RWPE1 (cell line): ENCODE results near the gene TOMM22.

Source experiments
- CTCF ChIA-PET: fragments of 350-600 bp; sonication (Branson Sonifier 250); formaldehyde crosslinking; extraction: SDS; loops from one replicate; lab custom pipeline; 2021; lab: Yijun Ruan, JAX
- POLR2A ChIA-PET: fragments of 400-600 bp; formaldehyde crosslinking; extraction: SDS; loops from one replicate; lab custom pipeline; 2020; ENCODE audit warnings: antibody characterized with exemption; ENCODE audit not compliant: low non-redundant PET; lab: Yijun Ruan, JAX
- DNase-seq: peaks from one replicate; pipeline ENCODE4 v3.0.0; 2012; ENCODE audit warnings: low spot score
- H3K27ac ChIP-seq: fragments of 450-650 bp; 2 replicates; pipeline ENCODE4 v1.5.1; 2017
- TF ChIP-seq, protein P1 (sequence below): fragments of 450-650 bp; conservative IDR thresholded peaks from 2 replicates; pipeline ENCODE4 v1.5.1; 2017; ENCODE audit warnings: low read depth, mild to moderate bottlenecking

Gene TOMM22

DNA sequence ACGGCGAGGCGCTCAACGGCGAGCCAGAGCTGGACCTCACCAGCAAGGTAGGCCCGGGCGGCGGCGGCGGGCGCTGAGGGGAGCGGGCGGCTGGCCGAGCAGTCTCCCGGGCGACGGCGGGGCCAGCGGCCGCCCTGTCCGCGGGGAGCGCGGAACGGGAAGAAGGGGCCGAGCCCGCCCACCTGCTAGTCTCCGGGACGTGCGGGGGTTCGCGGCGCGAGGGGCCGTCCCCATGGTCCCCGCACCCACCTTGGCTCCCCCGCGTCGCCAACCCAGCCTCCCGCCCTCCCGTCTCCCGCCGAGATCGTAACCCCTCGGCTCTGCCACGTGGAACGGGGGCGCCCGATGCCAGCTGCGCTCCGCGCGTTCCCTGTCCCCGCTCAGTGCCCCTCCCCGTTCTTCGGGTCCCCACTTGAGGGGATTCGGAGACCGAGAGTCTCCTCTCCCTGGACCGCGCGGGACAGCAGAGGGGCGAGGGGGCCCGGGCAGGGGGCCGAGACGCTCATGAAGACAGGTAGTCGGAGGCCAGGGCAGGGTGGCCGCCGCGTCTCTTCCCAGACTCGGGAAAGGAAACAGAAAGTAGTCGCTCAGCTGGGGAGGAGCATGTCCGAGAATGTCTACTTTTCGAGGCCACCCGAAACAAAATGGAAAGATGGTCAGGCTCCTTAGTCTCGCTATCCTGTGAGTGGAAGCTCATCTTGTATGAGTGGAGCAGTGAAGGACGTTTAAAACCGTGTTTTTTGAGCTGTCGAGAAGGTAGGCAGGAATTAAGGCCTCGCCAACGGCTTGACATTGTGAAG lies 24.5 kb downstream of the TOMM22 start:
- TF ChIP-seq, protein P1, sequence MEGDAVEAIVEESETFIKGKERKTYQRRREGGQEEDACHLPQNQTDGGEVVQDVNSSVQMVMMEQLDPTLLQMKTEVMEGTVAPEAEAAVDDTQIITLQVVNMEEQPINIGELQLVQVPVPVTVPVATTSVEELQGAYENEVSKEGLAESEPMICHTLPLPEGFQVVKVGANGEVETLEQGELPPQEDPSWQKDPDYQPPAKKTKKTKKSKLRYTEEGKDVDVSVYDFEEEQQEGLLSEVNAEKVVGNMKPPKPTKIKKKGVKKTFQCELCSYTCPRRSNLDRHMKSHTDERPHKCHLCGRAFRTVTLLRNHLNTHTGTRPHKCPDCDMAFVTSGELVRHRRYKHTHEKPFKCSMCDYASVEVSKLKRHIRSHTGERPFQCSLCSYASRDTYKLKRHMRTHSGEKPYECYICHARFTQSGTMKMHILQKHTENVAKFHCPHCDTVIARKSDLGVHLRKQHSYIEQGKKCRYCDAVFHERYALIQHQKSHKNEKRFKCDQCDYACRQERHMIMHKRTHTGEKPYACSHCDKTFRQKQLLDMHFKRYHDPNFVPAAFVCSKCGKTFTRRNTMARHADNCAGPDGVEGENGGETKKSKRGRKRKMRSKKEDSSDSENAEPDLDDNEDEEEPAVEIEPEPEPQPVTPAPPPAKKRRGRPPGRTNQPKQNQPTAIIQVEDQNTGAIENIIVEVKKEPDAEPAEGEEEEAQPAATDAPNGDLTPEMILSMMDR: no peak
- no peak for DNase-seq
- CTCF ChIA-PET: interaction anchor here (0.8 kb wide), 1 partner anchor 654 kb away, joined by 3 read pairs; no protein-coding TSS in a partner anchor
- peak overlapping the region; percentile 88 for H3K27ac ChIP-seq
- POLR2A ChIA-PET: interaction anchor here (0.6 kb wide), 2 partner anchors 52 to 335 kb away, joined by 3 to 8 read pairs; no protein-coding TSS in a partner anchor

DNA sequence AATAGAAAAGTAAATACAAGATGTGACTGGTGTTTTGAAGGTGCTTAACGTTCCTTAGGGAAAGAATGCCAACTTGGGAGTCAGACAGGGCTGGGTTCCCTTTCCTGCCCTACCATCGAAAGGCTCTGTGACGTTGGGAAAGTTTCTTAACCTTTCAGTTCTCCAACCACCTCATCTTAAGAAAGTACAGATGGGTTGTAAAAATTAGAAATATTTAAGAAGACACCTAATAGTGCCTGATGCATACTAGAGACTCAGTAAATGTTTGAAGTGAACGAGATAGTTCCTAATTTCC lies 25.1 kb downstream of the TOMM22 start:
- ChIA-PET POLR2A (no interaction called here), CTCF (no interaction called here)
- TF ChIP-seq, protein P1: no peak
- no peak for DNase-seq
- H3K27ac ChIP-seq: peak overlapping the region; percentile 88

DNA sequence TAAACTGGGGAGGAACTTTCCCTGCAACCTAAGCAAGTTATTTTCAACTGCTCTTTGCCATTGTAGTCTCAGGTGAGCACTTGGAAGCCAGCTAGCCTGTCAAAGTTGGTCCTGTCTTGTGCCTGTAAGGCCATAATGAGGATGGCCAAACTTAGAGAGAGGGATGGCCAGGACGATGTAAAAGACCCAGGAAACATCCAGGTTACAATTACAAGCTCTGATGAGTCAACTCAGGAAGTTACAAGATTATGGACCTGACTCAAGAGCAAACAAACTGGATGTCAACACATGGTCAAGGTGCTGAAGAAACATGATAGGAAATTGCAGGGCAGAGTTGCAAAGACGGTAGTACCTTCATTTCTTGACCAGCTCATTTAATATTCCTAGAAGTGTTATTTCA lies 25.6 kb downstream of the TOMM22 start:
- TF ChIP-seq, protein P1: no peak
- ChIA-PET POLR2A (no interaction called here), CTCF (interaction anchor here (0.6 kb wide), 1 partner anchor 10 kb away, joined by 5 read pairs; no protein-coding TSS in a partner anchor)
- DNase-seq: peak; percentile 73
- H3K27ac ChIP-seq: no peak overlapping the region

DNA sequence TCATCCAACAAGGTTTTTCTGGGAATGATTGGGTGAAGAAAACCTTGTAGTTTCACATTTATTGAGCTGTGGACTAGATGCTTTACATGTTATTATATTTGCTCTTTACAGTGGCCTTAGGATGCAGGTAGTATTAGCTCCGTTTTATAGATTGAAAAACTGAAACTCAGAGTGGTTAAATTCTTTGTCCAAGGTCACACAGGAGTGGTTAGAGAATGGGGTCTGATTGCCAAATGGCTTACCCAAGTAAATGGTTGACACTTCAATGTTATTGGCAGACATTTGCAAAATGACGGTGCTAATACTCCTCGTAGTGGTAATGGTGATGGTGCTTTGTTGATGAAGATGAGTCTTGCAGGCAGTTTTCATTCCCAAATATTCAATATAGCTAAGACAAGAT lies 26.2 kb downstream of the TOMM22 start:
- ChIA-PET CTCF (interaction anchor here (0.6 kb wide), 1 partner anchor 10 kb away, joined by 5 read pairs; no protein-coding TSS in a partner anchor), POLR2A (no interaction called here)
- TF ChIP-seq, protein P1: no peak
- H3K27ac ChIP-seq: no peak overlapping the region
- DNase-seq: no peak

DNA sequence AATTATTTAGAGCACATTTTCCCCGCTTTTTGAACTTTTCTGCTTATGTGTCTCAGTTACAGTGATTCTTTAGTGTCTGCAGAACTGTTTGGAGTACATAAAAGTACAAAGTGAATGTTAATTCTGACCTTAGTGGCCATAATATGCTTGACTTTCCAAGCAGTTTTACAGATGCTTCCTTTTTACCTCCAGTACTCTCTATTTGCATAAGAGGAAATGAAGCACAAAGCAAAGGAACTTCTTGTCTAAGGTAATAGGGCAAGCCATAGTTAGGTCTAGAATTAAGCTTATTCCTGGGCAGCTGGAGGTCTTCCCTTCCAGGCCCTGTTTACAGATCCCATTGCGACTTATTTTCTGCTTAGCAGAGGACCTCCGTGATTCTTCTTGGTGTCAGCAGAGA lies 27.5 kb downstream of the TOMM22 start:
- no peak overlapping the region for H3K27ac ChIP-seq
- TF ChIP-seq, protein P1: no peak
- CTCF ChIA-PET: no interaction called here
- DNase-seq: no peak
- POLR2A ChIA-PET: no interaction called here

DNA sequence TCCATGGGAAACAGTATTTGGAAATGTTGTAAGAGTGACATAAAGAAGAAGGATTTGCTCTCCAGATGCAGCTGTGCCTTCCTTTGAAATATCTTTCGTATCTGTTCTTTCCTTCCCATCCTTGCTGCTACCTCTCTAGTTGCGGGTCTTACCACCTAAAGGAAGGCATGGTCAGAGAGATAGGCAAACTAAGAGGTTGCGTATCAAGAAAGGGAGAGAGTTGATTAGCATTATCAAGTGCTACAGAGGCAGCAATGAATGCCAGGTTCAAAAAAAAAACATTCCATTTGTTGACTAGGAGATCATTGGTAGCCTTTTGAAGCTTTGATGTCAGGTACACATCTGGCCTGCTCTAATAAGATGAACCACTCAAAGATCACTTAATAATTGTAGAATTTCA lies 28.6 kb downstream of the TOMM22 start:
- CTCF ChIA-PET: interaction anchor here (0.6 kb wide), 1 partner anchor 51 kb away, joined by 3 read pairs; no protein-coding TSS in a partner anchor
- POLR2A ChIA-PET: no interaction called here
- TF ChIP-seq, protein P1: no peak
- no peak overlapping the region for H3K27ac ChIP-seq
- no peak for DNase-seq
